GM12878 (cell line): ENCODE results near the gene PPP1R12B. TPM values are rescaled to one million over a fixed set of nuclear protein-coding genes. Genes with fewer than 3 reads are reported as not detected.

Experiments
- ATAC-seq: fragments of 200-7000 bp; cut with Tn5 transposase; 3 replicates; pipeline ENCODE4 v1.9.1; 2020; ENCODE audit warnings: mild to moderate bottlenecking, moderate library complexity
- BruUV-seq: library from RNA; stranded (reverse); fragments of 400-500 nt; replicated peaks from 2 replicates; lab custom pipeline; 2021; lab: Mats Ljungman, UMichigan
- CTCF ChIA-PET: fragments of 300-600 bp; sonication (Branson Sonifier 250); formaldehyde crosslinking; extraction: SDS; loops from one replicate; lab custom pipeline; 2021; ENCODE audit warnings: inconsistent platforms; lab: Yijun Ruan, JAX
- POLR2A ChIA-PET: fragments of 350-600 bp; formaldehyde crosslinking; extraction: SDS; loops from one replicate; lab custom pipeline; 2021; ENCODE audit warnings: inconsistent platforms; lab: Charles Lee
- RAD21 ChIA-PET: fragments of 300-600 bp; sonication (Branson Sonifier 250); formaldehyde crosslinking; loops from one replicate; lab custom pipeline; 2023; ENCODE audit warnings: antibody characterized with exemption; ENCODE audit not compliant: unreplicated experiment; lab: Charles Lee
- SMC1A ChIA-PET: fragments of 300-600 bp; sonication (Branson Sonifier 250); formaldehyde crosslinking; loops from one replicate; lab custom pipeline; 2023; ENCODE audit not compliant: unreplicated experiment, uncharacterized antibody; lab: Charles Lee
- DNase-seq: peaks from one replicate; pipeline ENCODE4 v3.0.0-alpha.2; 2011; ENCODE audit warnings: low read depth, low spot score
- FAIRE-seq: peaks from 3 replicates; lab custom pipeline; 2011; peaks lifted over from hg19 to GRCh38; lab: Jason Lieb, UNC
- H2AFZ ChIP-seq: 2 replicates; pipeline ENCODE4 v1.6.0; 2011; ENCODE audit warnings: low read depth, low read length, control low read depth; ENCODE audit not compliant: control insufficient read depth
- H3K27ac ChIP-seq: 2 replicates; pipeline ENCODE4 v1.5.1; 2011; ENCODE audit warnings: control low read depth; ENCODE audit not compliant: control insufficient read depth, insufficient read depth
- H3K27me3 ChIP-seq, 2 experiments: replicated peaks in 1 of 2; 2 replicates each; pipeline versions ENCODE4 v1.6.0 to v1.6.1; 2011; ENCODE audit warnings: low read length in 1 of 2; ENCODE audit not compliant: control insufficient read depth in 2 of 2, insufficient read depth in 2 of 2
- H3K36me3 ChIP-seq, 2 experiments: 2 replicates each; pipeline ENCODE4 v1.5.1; 2011; ENCODE audit warnings: low read length in 1 of 2; ENCODE audit not compliant: control insufficient read depth in 2 of 2, insufficient read depth in 2 of 2
- H3K4me1 ChIP-seq: 2 replicates; pipeline ENCODE4 v1.6.1; 2011; ENCODE audit warnings: mild to moderate bottlenecking, low read length, moderate library complexity, mixed read lengths; ENCODE audit not compliant: control insufficient read depth, insufficient read depth
- H3K4me2 ChIP-seq: 2 replicates; pipeline ENCODE4 v1.6.0; 2011; ENCODE audit warnings: control low read depth; ENCODE audit not compliant: control insufficient read depth, insufficient read depth
- H3K4me3 ChIP-seq: fragments of 200-600 bp; sonication (generic); 2 replicates; pipeline ENCODE4 v1.5.1; 2016
- H3K79me2 ChIP-seq: 2 replicates; pipeline ENCODE4 v1.6.0; 2011; ENCODE audit warnings: low read length; ENCODE audit not compliant: control insufficient read depth, insufficient read depth
- H3K9ac ChIP-seq: 2 replicates; pipeline ENCODE4 v1.8.0; 2011; ENCODE audit warnings: low read length, control low read depth, mixed read lengths; ENCODE audit not compliant: control insufficient read depth, insufficient read depth
- H3K9me3 ChIP-seq: replicated peaks from 3 replicates; pipeline ENCODE4 v1.5.1; 2011; ENCODE audit warnings: mild to moderate bottlenecking, low read length; ENCODE audit not compliant: control insufficient read depth, insufficient read depth
- H4K20me1 ChIP-seq: 2 replicates; pipeline ENCODE4 v1.6.0; 2011; ENCODE audit not compliant: control insufficient read depth, insufficient read depth
- CBFB ChIP-seq: IDR thresholded peaks from 2 replicates; pipeline ENCODE4 v1.6.1; 2016; ENCODE audit warnings: antibody characterized with exemption, low read depth
- CUX1 ChIP-seq: IDR thresholded peaks from 2 replicates; pipeline ENCODE4 v1.6.1; 2012; ENCODE audit warnings: improper control_type of control experiment, low read depth, low read length; ENCODE audit not compliant: insufficient replicate concordance
- EP300 ChIP-seq, 2 experiments: fragments of 150-350 bp in 1 of 2; IDR thresholded peaks; 2 replicates each; pipeline ENCODE4 v1.6.1; 2011 to 2012; ENCODE audit warnings: low read depth in 2 of 2, low read length in 2 of 2, borderline replicate concordance in 1 of 2, improper control_type of control experiment in 1 of 2, inconsistent platforms in 1 of 2; ENCODE audit not compliant: control insufficient read depth in 1 of 2
- FOXK2 ChIP-seq: fragments of 450-650 bp; IDR thresholded peaks from 2 replicates; pipeline ENCODE4 v1.6.1; 2017; ENCODE audit warnings: mild to moderate bottlenecking, moderate library complexity
- KDM1A ChIP-seq: fragments of 200-600 bp; sonication (generic); IDR thresholded peaks from 2 replicates; pipeline ENCODE4 v1.6.1; 2016; ENCODE audit warnings: borderline replicate concordance
- MEF2B ChIP-seq: fragments of 450-650 bp; IDR thresholded peaks from 2 replicates; pipeline ENCODE4 v1.6.1; 2018; ENCODE audit warnings: mild to moderate bottlenecking, moderate library complexity; ENCODE audit not compliant: partially characterized antibody, poor library complexity, severe bottlenecking
- NFYA ChIP-seq: IDR thresholded peaks from 2 replicates; pipeline ENCODE4 v1.6.1; 2011; ENCODE audit warnings: low read depth, mild to moderate bottlenecking, low read length, improper control_type of control experiment, borderline replicate concordance
- PKNOX1 ChIP-seq: fragments of 450-650 bp; IDR thresholded peaks from 2 replicates; pipeline ENCODE4 v1.6.1; 2016; ENCODE audit warnings: mild to moderate bottlenecking
- TARDBP ChIP-seq: IDR thresholded peaks from 2 replicates; pipeline ENCODE4 v1.6.1; 2016; ENCODE audit warnings: borderline replicate concordance
- ZNF207 ChIP-seq: fragments of 450-650 bp; IDR thresholded peaks from 2 replicates; pipeline ENCODE4 v1.6.1; 2014; ENCODE audit warnings: antibody characterized with exemption, mild to moderate bottlenecking, borderline replicate concordance
- ZNF24 ChIP-seq: fragments of 450-650 bp; IDR thresholded peaks from 2 replicates; pipeline ENCODE4 v1.6.1; 2017; ENCODE audit warnings: antibody characterized with exemption, mild to moderate bottlenecking
- WGBS: methylation state at CpG from one replicate; pipeline ENCODE4 v1.1.6; 2016; ENCODE audit warnings: low lambda C conversion rate; ENCODE audit not compliant: insufficient replicate concordance, insufficient coverage; ENCODE audit errors: missing lambda C conversion rate; 5-methylcytosine and 5-hydroxymethylcytosine counted together
- in situ Hi-C: fragments of 300-500 bp; cut with MboI; formaldehyde crosslinking; loops from 9 replicates; pipeline ENCODE4 v1.14.3; 2018; ENCODE audit warnings: mixed read lengths
- intact Hi-C: fragments of 100-400 bp; cut with micrococcal nuclease; formaldehyde crosslinking; loops from one replicate; pipeline ENCODE4 v1.14.2; 2022; ENCODE audit not compliant: unreplicated experiment
- polyA plus RNA-seq, 11 experiments: library from polyadenylated mRNA; depleted of rRNA in 4 of 11; unstranded in 6 of 11; stranded (reverse) in 5 of 11; fragments of >200 nt; fragmentation: Nextera tagmentation in 4 of 11; fragmentation: Illumina TruSeq in 1 of 11; extraction: Ambion mirVana in 4 of 11; extraction: Trizol in 1 of 11; gene quantifications; 1 replicate in 1 of 11; 2 replicates in 10 of 11; pipeline versions ENCODE4 v1.2.1 to v1.2.3, GENCODE V29; 2011 to 2016; ENCODE audit warnings: inconsistent platforms in 2 of 11, missing spikeins in 2 of 11, low read depth in 1 of 11
- total RNA-seq, 4 experiments: library from RNA; depleted of rRNA in 3 of 4; stranded (reverse); fragments of >200 nt in 3 of 4; fragmentation: Illumina TruSeq in 1 of 4; extraction: Trizol in 1 of 4; gene quantifications; 2 replicates each; pipeline versions ENCODE4 v1.2.1 to v1.2.3, GENCODE V29; 2013 to 2021
- TF ChIP-seq, protein P1 (sequence below): fragments of 450-650 bp; IDR thresholded peaks from 2 replicates; pipeline ENCODE4 v1.6.1; 2017; ENCODE audit warnings: mild to moderate bottlenecking, moderate library complexity

PPP1R12B gene
- total and polyA plus RNA-seq, 10 of the 15 experiments (the other 5 are each of a cell fraction or from before 2014, with no cell fraction given): 0.29 to 9.4 (median 4.7) TPM

DNA sequence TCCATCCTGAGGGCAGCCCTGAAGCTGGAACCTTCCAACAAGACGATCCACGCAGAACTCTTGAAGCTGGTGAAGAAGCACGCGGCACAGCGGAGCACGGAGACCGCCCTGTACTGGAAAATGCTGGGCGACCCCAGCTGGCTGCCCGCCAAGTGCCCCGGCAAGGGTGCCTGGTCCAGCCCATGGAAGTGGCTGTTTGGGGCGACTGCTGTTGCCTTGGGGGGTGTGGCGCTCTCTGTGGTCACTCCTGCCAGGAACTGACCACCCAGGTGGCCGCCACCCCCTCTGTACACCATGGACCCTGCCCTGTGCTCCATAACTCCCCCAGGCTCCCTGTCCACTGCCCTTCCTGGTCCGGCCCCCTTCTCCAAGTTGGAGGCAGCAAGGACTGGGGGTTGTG is 90.8 kb downstream of the PPP1R12B start:
- ChIA-PET POLR2A (no interaction called here), SMC1A (no interaction called here), RAD21 (no interaction called here), CTCF (interaction anchor here (1.8 kb wide), 1 partner anchor 12 kb away, joined by 3 read pairs; no protein-coding TSS in a partner anchor)
- ATAC-seq (no peak), DNase-seq (no peak), FAIRE-seq (no peak)
- no peaks in the 10 kb centered on the region for H3K79me2 ChIP-seq
- no TSS peak for BruUV-seq
- peaks cover 4 to 9% of the 10 kb centered on the region in 2 experiments for H3K36me3 ChIP-seq
- H3K9me3 ChIP-seq: no peaks in the 10 kb centered on the region
- no peaks in the 10 kb centered on the region for H3K4me1 ChIP-seq
- H4K20me1 ChIP-seq: no peaks in the 10 kb centered on the region
- no peaks in the 10 kb centered on the region for H3K27me3 ChIP-seq
- H3K4me3 ChIP-seq: no peak overlapping the region
- WGBS: 79% methylated on average over 13 of the region's 14 CpGs
- H2AFZ ChIP-seq: no peak overlapping the region
- intact Hi-C loops (no loop called here), in situ Hi-C loops (no loop called here)
- no peak overlapping the region for H3K27ac ChIP-seq
- no peak overlapping the region for H3K4me2 ChIP-seq
- H3K9ac ChIP-seq: no peak overlapping the region
- no peak for TF ChIP-seq CUX1
- no peak for TF ChIP-seq MEF2B
- TF ChIP-seq ZNF207: no peak
- TF ChIP-seq ZNF24: no peak
- no peak for TF ChIP-seq PKNOX1
- no peak for TF ChIP-seq NFYA
- TF ChIP-seq TARDBP: no peak
- TF ChIP-seq, protein P1, sequence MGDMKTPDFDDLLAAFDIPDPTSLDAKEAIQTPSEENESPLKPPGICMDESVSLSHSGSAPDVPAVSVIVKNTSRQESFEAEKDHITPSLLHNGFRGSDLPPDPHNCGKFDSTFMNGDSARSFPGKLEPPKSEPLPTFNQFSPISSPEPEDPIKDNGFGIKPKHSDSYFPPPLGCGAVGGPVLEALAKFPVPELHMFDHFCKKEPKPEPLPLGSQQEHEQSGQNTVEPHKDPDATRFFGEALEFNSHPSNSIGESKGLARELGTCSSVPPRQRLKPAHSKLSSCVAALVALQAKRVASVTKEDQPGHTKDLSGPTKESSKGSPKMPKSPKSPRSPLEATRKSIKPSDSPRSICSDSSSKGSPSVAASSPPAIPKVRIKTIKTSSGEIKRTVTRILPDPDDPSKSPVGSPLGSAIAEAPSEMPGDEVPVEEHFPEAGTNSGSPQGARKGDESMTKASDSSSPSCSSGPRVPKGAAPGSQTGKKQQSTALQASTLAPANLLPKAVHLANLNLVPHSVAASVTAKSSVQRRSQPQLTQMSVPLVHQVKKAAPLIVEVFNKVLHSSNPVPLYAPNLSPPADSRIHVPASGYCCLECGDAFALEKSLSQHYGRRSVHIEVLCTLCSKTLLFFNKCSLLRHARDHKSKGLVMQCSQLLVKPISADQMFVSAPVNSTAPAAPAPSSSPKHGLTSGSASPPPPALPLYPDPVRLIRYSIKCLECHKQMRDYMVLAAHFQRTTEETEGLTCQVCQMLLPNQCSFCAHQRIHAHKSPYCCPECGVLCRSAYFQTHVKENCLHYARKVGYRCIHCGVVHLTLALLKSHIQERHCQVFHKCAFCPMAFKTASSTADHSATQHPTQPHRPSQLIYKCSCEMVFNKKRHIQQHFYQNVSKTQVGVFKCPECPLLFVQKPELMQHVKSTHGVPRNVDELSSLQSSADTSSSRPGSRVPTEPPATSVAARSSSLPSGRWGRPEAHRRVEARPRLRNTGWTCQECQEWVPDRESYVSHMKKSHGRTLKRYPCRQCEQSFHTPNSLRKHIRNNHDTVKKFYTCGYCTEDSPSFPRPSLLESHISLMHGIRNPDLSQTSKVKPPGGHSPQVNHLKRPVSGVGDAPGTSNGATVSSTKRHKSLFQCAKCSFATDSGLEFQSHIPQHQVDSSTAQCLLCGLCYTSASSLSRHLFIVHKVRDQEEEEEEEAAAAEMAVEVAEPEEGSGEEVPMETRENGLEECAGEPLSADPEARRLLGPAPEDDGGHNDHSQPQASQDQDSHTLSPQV: no peak
- TF ChIP-seq KDM1A: no peak
- no peak for TF ChIP-seq CBFB
- no peak for TF ChIP-seq FOXK2
- no peak for TF ChIP-seq EP300 (IDR thresholded peaks at IDR 0.05; ENCODE audit: borderline replicate concordance in 1 of 2, control insufficient read depth in 1 of 2, low read depth in 2 of 2, low read length in 2 of 2)
